Astrocyte (in vitro differentiated cells and primary cell): ENCODE measurements around the gene PALLD. TPM values are rescaled to one million over a fixed set of nuclear protein-coding genes. Genes with fewer than 3 reads are reported as not detected.

Source experiments
- DNase-seq: peaks from one replicate; pipeline ENCODE4 v3.0.0-alpha.2; 2010; ENCODE audit warnings: low read depth
- FAIRE-seq: peaks from 2 replicates; lab custom pipeline; 2011; peaks lifted over from hg19 to GRCh38; lab: Jason Lieb, UNC
- H2AFZ ChIP-seq: 2 replicates; pipeline ENCODE4 v1.6.0; 2012; ENCODE audit warnings: low read depth, low read length, inconsistent platforms
- H3K27ac ChIP-seq: 2 replicates; pipeline ENCODE4 v1.5.1; 2011; ENCODE audit warnings: low read depth, low read length, inconsistent platforms
- H3K27me3 ChIP-seq: 2 replicates; pipeline ENCODE4 v1.6.0; 2011; ENCODE audit warnings: low read length, inconsistent platforms; ENCODE audit not compliant: insufficient read depth
- H3K36me3 ChIP-seq: 2 replicates; pipeline ENCODE4 v1.5.1; 2011; ENCODE audit warnings: low read length, inconsistent platforms; ENCODE audit not compliant: insufficient read depth
- H3K4me1 ChIP-seq: 2 replicates; pipeline ENCODE4 v1.5.1; 2011; ENCODE audit warnings: low read length, inconsistent platforms; ENCODE audit not compliant: insufficient read depth
- H3K4me2 ChIP-seq: 2 replicates; pipeline ENCODE4 v1.6.0; 2012; ENCODE audit warnings: low read length, inconsistent platforms
- H3K4me3 ChIP-seq: 2 replicates; pipeline ENCODE4 v1.5.1; 2011; ENCODE audit warnings: low read depth, mild to moderate bottlenecking, low read length, inconsistent platforms; ENCODE audit not compliant: insufficient read depth
- H3K79me2 ChIP-seq: 2 replicates; pipeline ENCODE4 v1.6.0; 2012; ENCODE audit warnings: mild to moderate bottlenecking, low read length, inconsistent platforms; ENCODE audit not compliant: insufficient read depth
- H3K9ac ChIP-seq: 2 replicates; pipeline ENCODE4 v1.6.0; 2012; ENCODE audit warnings: mild to moderate bottlenecking, low read length, inconsistent platforms
- H3K9me3 ChIP-seq: 2 replicates; pipeline ENCODE4 v1.5.1; 2012; ENCODE audit warnings: low read depth, mild to moderate bottlenecking, low read length, inconsistent platforms; ENCODE audit not compliant: insufficient read depth
- H4K20me1 ChIP-seq: 2 replicates; pipeline ENCODE4 v1.6.0; 2012; ENCODE audit warnings: low read length, inconsistent platforms; ENCODE audit not compliant: insufficient read depth
- H3K27ac Mint-ChIP-seq: one replicate; pipeline ENCODE4 v1.8.0; 2021; ENCODE audit warnings: mild to moderate bottlenecking, mixed read lengths; ENCODE audit not compliant: unreplicated experiment
- H3K27me3 Mint-ChIP-seq: one replicate; pipeline ENCODE4 v1.8.0; 2021; ENCODE audit warnings: low read depth, mixed read lengths; ENCODE audit not compliant: unreplicated experiment
- H3K36me3 Mint-ChIP-seq: one replicate; pipeline ENCODE4 v1.8.0; 2021; ENCODE audit warnings: low read depth, mixed read lengths; ENCODE audit not compliant: unreplicated experiment
- H3K4me1 Mint-ChIP-seq: one replicate; pipeline ENCODE4 v1.8.0; 2021; ENCODE audit warnings: low read depth, mixed read lengths; ENCODE audit not compliant: unreplicated experiment
- H3K4me3 Mint-ChIP-seq: one replicate; pipeline ENCODE4 v1.8.0; 2021; ENCODE audit warnings: mild to moderate bottlenecking, moderate library complexity, mixed read lengths; ENCODE audit not compliant: unreplicated experiment
- H3K9me3 Mint-ChIP-seq: one replicate; pipeline ENCODE4 v1.8.0; 2021; ENCODE audit warnings: mild to moderate bottlenecking, mixed read lengths; ENCODE audit not compliant: unreplicated experiment
- EZH2 ChIP-seq: IDR thresholded peaks from 2 replicates; pipeline ENCODE4 v1.6.1; 2012; ENCODE audit warnings: mild to moderate bottlenecking, low read length, inconsistent platforms; ENCODE audit not compliant: insufficient read depth
- total RNA-seq: library from RNA; stranded (reverse); gene quantifications from 2 replicates; pipeline ENCODE4 v1.2.1, GENCODE V29; 2021
- TF ChIP-seq, protein P1 (sequence below): IDR thresholded peaks from 2 replicates; pipeline ENCODE4 v1.5.1; 2011; ENCODE audit warnings: low read depth, mild to moderate bottlenecking, inconsistent platforms, low read length, moderate library complexity; ENCODE audit not compliant: insufficient read depth

PALLD gene
- total RNA-seq, 1 donor from 2014 or later = 498 TPM

DNA sequence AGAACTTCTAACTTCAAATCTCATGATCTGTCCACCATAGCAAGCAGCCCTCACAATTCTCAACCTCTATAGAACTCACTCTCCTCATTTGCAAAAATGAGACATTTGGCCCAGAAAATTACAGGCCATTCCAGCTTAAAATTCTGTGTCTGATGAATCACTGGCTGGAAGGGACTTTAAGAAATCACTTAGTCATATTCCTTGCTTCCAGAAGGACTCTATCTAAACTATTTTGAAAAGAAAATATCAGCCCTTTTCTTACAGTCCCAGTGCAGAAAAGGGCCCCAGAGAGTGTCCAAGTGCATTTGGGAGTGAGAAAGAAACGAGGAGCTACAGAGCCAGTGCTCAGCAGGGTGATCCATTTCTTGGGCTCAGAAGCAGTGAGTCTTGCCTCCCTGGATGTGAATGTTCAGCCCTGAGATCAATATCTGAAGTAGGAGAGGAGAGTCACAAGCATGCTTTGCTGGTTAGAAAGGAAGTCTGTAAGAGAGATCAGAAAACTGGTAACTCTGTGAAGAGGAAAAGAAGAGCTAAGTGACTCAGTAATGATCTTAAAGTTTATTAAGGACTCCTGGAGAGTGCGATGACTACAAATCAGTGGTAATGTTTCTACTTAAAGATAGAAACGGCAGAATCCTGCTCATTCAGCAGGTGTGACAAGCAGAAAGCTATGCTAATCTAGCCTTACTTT is 139.8 kb downstream of the PALLD start:
- peaks cover 72% of the 10 kb centered on the region for H3K4me1 Mint-ChIP-seq
- TF ChIP-seq EZH2 = no peak
- TF ChIP-seq, protein P1, sequence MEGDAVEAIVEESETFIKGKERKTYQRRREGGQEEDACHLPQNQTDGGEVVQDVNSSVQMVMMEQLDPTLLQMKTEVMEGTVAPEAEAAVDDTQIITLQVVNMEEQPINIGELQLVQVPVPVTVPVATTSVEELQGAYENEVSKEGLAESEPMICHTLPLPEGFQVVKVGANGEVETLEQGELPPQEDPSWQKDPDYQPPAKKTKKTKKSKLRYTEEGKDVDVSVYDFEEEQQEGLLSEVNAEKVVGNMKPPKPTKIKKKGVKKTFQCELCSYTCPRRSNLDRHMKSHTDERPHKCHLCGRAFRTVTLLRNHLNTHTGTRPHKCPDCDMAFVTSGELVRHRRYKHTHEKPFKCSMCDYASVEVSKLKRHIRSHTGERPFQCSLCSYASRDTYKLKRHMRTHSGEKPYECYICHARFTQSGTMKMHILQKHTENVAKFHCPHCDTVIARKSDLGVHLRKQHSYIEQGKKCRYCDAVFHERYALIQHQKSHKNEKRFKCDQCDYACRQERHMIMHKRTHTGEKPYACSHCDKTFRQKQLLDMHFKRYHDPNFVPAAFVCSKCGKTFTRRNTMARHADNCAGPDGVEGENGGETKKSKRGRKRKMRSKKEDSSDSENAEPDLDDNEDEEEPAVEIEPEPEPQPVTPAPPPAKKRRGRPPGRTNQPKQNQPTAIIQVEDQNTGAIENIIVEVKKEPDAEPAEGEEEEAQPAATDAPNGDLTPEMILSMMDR = no peak
- peak overlapping the region; percentile 24 for H3K4me3 Mint-ChIP-seq
- Histone ChIP-seq H4K20me1 (peaks cover 3% of the 10 kb centered on the region), H3K36me3 (no peaks in the 10 kb centered on the region), H3K4me3 (peak overlapping the region; percentile 11), H3K4me2 (peak overlapping the region; percentile 94), H3K27ac (peak overlapping the region; percentile 91), H2AFZ (no peak overlapping the region), H3K4me1 (peaks cover 51% of the 10 kb centered on the region), H3K79me2 (peaks cover 82% of the 10 kb centered on the region), H3K9ac (peak overlapping the region; percentile 75), H3K9me3 (no peaks in the 10 kb centered on the region), H3K27me3 (no peaks in the 10 kb centered on the region)
- DNase-seq (peak; percentile 88), FAIRE-seq (peak; percentile 91)
- H3K27ac Mint-ChIP-seq = peak overlapping the region; percentile 95
- peaks cover 15% of the 10 kb centered on the region for H3K36me3 Mint-ChIP-seq
- H3K9me3 Mint-ChIP-seq = no peaks in the 10 kb centered on the region
- H3K27me3 Mint-ChIP-seq = no peaks in the 10 kb centered on the region

DNA sequence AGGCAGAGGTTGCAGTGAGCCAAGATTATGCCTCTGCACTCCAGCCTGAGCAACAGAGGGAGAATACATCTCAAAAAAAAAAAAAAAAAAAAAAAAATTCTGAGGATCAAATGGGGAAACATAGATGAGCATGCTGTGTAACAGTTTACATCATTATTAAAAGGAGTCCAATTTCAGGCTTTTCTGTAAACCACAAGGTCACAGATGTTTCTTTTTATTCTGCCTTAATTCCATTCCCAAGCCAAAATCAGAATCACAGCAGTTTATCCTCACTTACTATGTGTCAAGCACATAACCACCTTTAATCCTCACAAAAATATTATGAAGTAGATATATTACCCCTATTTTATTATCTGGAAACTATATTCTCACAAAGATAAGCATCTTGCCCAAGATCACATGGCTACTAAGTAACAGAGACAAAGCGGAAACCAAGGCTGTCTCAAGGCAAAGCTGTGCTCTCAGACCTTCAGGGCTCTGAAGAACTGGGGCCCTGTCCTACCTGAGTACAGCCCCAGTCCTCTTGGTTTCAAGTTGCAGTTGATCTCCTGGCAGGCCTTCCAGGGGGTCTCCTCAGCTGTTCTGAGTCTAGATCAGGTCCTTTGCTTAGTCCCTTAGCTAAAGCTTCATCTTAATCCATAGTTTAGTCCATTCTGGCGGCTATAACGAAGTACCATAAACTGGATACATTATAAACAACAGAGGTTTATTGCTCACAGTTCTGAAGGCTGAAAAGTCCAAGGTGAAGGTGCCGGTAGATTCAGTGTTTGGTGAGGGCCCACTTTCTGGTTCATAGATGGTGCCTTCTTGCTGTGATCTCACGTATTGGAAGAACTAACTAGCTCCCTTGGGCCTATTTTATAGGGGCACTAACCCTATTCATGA is 141.3 kb downstream of the PALLD start:
- Mint-ChIP-seq H3K36me3 (peaks cover 17% of the 10 kb centered on the region), H3K27me3 (no peaks in the 10 kb centered on the region), H3K4me1 (peaks cover 85% of the 10 kb centered on the region), H3K4me3 (peak overlapping the region; percentile 47), H3K27ac (peak overlapping the region; percentile 95), H3K9me3 (no peaks in the 10 kb centered on the region)
- DNase-seq (peak; percentile 76), FAIRE-seq (no peak)
- H3K79me2 ChIP-seq = peaks cover 80% of the 10 kb centered on the region
- no peak overlapping the region for H3K9ac ChIP-seq
- peaks cover 9% of the 10 kb centered on the region for H4K20me1 ChIP-seq
- H3K27me3 ChIP-seq = no peaks in the 10 kb centered on the region
- H3K4me1 ChIP-seq = peaks cover 56% of the 10 kb centered on the region
- H3K36me3 ChIP-seq = no peaks in the 10 kb centered on the region
- H3K9me3 ChIP-seq = no peaks in the 10 kb centered on the region
- H3K4me2 ChIP-seq = no peak overlapping the region
- H2AFZ ChIP-seq = no peak overlapping the region
- peak overlapping the region; percentile 7 for H3K27ac ChIP-seq
- TF ChIP-seq, protein P1 = no peak
- TF ChIP-seq EZH2 = no peak
- no peak overlapping the region for H3K4me3 ChIP-seq
